ENCODE results near the gene MAPK6. TPM values are rescaled to one million over a fixed set of nuclear protein-coding genes. Genes with fewer than 3 reads are reported as not detected.

The MAPK6 gene
- total RNA-seq, 4 donors from 2014 or later: 30.3 to 69.4 (median 42.0) TPM

DNA sequence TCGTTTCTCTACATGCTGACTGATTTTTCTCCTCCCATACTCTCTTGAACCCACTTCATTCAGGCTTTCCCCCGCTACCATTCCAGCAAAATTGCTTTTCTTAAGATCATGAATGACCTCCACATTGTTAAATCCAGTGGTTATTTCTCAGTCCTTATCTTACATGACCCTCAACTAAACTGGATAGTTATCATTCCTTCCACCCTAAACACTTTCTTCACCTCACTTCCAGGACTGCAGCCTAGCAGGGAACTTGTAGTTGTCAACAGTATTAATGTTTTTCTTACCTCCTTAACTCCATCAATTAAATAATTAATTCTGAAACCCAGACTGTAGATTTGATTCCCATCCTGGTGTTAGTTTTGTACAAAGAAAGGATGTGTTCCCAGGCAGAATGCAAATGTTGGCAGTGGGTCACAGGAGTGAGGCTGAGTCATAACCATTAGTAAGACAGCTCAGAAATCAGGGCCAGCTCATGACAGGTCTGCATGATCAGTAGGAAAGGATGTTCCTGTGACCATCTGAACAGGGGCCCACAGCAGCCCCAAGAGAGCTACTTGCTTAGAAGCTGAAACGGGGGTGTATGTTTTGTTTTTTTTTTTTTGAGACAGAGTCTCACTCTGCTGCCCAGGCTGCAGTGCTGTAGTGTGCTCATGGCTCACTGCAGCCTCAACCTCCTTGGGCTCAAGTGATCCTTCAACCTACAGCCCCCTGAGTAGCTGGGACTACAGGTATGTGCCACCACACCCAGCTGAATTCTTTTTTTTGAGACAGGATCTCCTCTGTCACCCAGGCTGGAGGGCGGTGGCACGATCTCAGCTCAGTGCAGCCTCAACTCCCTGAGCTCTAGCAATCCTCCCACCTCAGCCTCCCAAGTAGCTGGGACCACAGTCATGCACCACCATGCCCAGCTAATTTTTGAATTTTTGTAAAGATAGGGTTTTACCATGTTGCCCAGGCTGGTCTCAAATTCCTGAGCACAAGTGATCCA lies 84.5 kb downstream of the MAPK6 start:
- intact Hi-C loops (cut with DNase I; ENCODE audit: low total_unique reads): no loop called here
- TF ChIP-seq POLR2AphosphoS5 (IDR thresholded peaks at IDR 0.05) (no peak), POLR2A (IDR thresholded peaks at IDR 0.05) (no peak)
- TF ChIP-seq, protein P1, sequence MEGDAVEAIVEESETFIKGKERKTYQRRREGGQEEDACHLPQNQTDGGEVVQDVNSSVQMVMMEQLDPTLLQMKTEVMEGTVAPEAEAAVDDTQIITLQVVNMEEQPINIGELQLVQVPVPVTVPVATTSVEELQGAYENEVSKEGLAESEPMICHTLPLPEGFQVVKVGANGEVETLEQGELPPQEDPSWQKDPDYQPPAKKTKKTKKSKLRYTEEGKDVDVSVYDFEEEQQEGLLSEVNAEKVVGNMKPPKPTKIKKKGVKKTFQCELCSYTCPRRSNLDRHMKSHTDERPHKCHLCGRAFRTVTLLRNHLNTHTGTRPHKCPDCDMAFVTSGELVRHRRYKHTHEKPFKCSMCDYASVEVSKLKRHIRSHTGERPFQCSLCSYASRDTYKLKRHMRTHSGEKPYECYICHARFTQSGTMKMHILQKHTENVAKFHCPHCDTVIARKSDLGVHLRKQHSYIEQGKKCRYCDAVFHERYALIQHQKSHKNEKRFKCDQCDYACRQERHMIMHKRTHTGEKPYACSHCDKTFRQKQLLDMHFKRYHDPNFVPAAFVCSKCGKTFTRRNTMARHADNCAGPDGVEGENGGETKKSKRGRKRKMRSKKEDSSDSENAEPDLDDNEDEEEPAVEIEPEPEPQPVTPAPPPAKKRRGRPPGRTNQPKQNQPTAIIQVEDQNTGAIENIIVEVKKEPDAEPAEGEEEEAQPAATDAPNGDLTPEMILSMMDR (IDR thresholded peaks at IDR 0.05): no peak
- Histone ChIP-seq H3K9me3 (no peaks in the 10 kb centered on the region), H3K27me3 (no peaks in the 10 kb centered on the region), H3K27ac (no peak overlapping the region), H3K4me3 (no peak overlapping the region), H3K36me3 (no peaks in the 10 kb centered on the region), H3K4me1 (peaks cover 0 to 3% (median 1%) of the 10 kb centered on the region in 4 donors)
- in situ Hi-C loops (cut with MboI; ENCODE audit: low pct_ligation_motif_present in 1 of 4, low pct_unique_long_range_greater_than_20kb in 1 of 4, low sequenced_read_pairs in 3 of 4): no loop called here
- DNase-seq: peak; percentile 47
- WGBS, 2 donors (ENCODE audit: low coverage in 1 of 2): 62 to 69% methylated on average over 4 to 5 of the region's 5 CpGs

DNA sequence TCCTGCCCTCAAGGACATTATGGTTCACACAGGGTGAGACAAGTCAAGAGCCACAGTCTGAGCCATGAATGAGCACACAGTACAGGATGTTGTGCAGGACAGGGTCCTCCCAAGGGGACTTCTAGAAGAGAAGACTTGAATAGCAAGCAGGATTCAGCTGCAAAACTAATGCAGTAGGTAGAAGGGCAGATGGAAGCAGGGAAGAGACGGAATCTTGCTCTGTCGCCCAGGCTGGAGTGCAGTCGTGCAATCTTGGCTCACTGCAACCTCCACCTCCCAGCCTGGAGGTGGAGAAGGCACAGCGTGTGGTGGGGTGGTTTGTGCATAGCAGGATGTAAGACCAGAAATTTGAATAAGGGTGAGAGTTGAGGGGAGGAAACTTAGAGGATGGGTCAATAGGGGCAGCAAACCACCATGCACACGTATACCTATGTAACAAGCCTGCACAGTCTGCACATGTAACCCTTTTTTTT lies 85.5 kb downstream of the MAPK6 start:
- Histone ChIP-seq H3K36me3 (no peaks in the 10 kb centered on the region), H3K4me1 (peaks cover 0 to 3% (median 1%) of the 10 kb centered on the region in 4 donors), H3K27me3 (peaks cover 7% of the 10 kb centered on the region), H3K9me3 (no peaks in the 10 kb centered on the region), H3K27ac (no peak overlapping the region), H3K4me3 (no peak overlapping the region)
- in situ Hi-C loops (cut with MboI; ENCODE audit: low pct_ligation_motif_present in 1 of 4, low pct_unique_long_range_greater_than_20kb in 1 of 4, low sequenced_read_pairs in 3 of 4) (no loop called here), intact Hi-C loops (cut with DNase I; ENCODE audit: low total_unique reads) (no loop called here)
- no peak for DNase-seq
- 86 to 92% methylated on average over 5 of the region's 5 CpGs for WGBS, 2 donors (ENCODE audit: low coverage in 1 of 2)
- TF ChIP-seq, protein P1 (IDR thresholded peaks at IDR 0.05): no peak
- no peak for TF ChIP-seq EP300 (IDR thresholded peaks at IDR 0.05; ENCODE audit: low read depth)

DNA sequence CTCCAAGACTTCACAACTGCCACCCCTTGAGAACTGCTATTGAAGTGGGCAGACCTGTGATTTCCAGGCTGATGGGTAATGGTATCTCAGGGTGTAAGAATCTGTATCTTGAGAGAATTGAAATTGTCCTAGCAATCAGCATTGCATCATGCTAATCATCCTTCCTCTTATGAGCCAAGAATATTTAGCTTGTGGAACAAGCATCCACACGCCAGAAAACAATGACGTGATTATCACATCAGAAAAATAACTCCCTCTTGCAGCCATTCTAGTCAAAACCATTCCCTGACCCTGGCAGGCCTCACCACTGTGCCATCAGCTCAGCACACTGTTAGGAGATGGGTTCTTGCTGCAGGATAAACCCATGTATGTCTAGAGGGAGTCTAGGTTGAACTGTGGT lies 86.8 kb downstream of the MAPK6 start:
- DNase-seq: no peak
- no peaks in the 10 kb centered on the region for H3K9me3 ChIP-seq
- no peak for TF ChIP-seq POLR2AphosphoS5 (IDR thresholded peaks at IDR 0.05)
- TF ChIP-seq POLR2A (IDR thresholded peaks at IDR 0.05): no peak
- TF ChIP-seq, protein P1 (IDR thresholded peaks at IDR 0.05): no peak
- TF ChIP-seq EP300 (IDR thresholded peaks at IDR 0.05; ENCODE audit: low read depth): no peak
- H3K27me3 ChIP-seq: peaks cover 18% of the 10 kb centered on the region
- no peaks in the 10 kb centered on the region for H3K36me3 ChIP-seq
- no peak overlapping the region for H3K4me3 ChIP-seq
- no peak overlapping the region for H3K27ac ChIP-seq
- peaks cover 0 to 3% (median 1%) of the 10 kb centered on the region in 4 donors for H3K4me1 ChIP-seq
- intact Hi-C loops (cut with DNase I; ENCODE audit: low total_unique reads): no loop called here
- in situ Hi-C loops (cut with MboI; ENCODE audit: low pct_ligation_motif_present in 1 of 4, low pct_unique_long_range_greater_than_20kb in 1 of 4, low sequenced_read_pairs in 3 of 4): no loop called here
- 91 to 100% methylated on average over 2 of the region's 2 CpGs for WGBS, 2 donors (ENCODE audit: low coverage in 1 of 2)

DNA sequence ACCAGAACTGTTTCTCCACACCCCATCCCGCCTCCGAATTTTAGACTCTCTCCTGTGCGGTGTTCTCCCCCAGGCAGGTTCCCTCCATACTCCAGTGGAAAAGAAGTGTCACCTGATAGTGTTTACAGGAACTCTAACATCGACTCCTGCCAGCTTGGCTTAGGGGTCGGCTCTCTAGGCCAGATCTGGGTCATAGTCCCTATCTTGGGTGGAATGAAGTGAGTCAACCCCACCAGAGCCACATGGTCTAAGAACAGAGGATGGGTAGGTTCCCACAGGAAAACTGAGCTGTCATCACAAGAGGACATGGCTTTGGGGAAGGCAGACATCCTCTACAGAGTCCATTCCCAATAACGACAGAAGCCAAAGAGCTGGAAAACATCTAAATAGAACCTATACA lies 87.6 kb downstream of the MAPK6 start:
- intact Hi-C loops (cut with DNase I; ENCODE audit: low total_unique reads) (no loop called here), in situ Hi-C loops (cut with MboI; ENCODE audit: low pct_ligation_motif_present in 1 of 4, low pct_unique_long_range_greater_than_20kb in 1 of 4, low sequenced_read_pairs in 3 of 4) (no loop called here)
- peaks cover 0 to 4% (median 1%) of the 10 kb centered on the region in 4 donors for H3K4me1 ChIP-seq
- H3K9me3 ChIP-seq: no peaks in the 10 kb centered on the region
- WGBS, 2 donors (ENCODE audit: low coverage in 1 of 2): 78 to 80% methylated on average over 2 to 6 of the region's 6 CpGs
- no peak for TF ChIP-seq POLR2A (IDR thresholded peaks at IDR 0.05)
- no peak for TF ChIP-seq POLR2AphosphoS5 (IDR thresholded peaks at IDR 0.05)
- TF ChIP-seq EP300 (IDR thresholded peaks at IDR 0.05; ENCODE audit: low read depth): no peak
- H3K27ac ChIP-seq: no peak overlapping the region
- no peak overlapping the region for H3K4me3 ChIP-seq
- no peak for DNase-seq
- no peaks in the 10 kb centered on the region for H3K36me3 ChIP-seq
- peaks cover 23% of the 10 kb centered on the region for H3K27me3 ChIP-seq

All from transverse colon (tissue), 4 donors.